Measurements from ENCODE around the gene MYDGF.

Gene MYDGF

DNA sequence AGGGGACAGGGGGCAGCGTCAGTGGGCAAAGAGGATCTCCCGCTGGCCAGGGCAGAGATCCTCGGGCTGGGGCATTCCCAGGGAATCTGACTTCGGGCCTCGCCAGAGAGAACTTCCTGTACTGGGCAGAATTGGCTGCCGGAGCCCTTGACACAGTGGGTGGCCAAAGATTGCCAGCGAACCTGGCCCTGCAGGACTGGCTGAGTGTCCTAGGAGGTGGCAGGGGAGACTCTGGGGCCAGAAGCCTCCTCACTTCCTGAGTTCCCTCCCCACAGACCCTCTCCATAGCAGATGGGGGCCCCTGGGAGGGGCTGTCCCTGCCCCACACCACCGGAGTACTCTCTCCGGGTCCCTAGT, 34.2 kb upstream of the MYDGF start:
- TF ChIP-seq, protein P1, sequence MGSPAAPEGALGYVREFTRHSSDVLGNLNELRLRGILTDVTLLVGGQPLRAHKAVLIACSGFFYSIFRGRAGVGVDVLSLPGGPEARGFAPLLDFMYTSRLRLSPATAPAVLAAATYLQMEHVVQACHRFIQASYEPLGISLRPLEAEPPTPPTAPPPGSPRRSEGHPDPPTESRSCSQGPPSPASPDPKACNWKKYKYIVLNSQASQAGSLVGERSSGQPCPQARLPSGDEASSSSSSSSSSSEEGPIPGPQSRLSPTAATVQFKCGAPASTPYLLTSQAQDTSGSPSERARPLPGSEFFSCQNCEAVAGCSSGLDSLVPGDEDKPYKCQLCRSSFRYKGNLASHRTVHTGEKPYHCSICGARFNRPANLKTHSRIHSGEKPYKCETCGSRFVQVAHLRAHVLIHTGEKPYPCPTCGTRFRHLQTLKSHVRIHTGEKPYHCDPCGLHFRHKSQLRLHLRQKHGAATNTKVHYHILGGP (tag by site-specific recombination; IDR thresholded peaks at IDR 0.05) = no peak
- TF ChIP-seq ZIC2 (tag by site-specific recombination; IDR thresholded peaks at IDR 0.05) (0 out of 2 replicates have a peak, but pooled peaks have one; percentile 8), ZNF302 (tag by site-specific recombination; IDR thresholded peaks at IDR 0.05; ENCODE audit: low read depth) (no peak)
- Histone ChIP-seq H3K36me3 (ENCODE audit: control insufficient read depth in 2 of 2, insufficient read depth in 1 of 2, low read length in 2 of 2) (peaks cover 17 to 60% of the 10 kb centered on the region in 2 experiments; a peak in 2 of 3 replicates), H3K4me3 (ENCODE audit: low read depth, low read length) (no peak overlapping the region), H3K27ac (ENCODE audit: extremely low read depth, low read depth, low read length) (no peak overlapping the region), H3K9me3 (ENCODE audit: control insufficient read depth, insufficient read depth, low read depth, low read length) (no peaks in the 10 kb centered on the region), H3K4me1 (ENCODE audit: control insufficient read depth, insufficient read depth, low read length) (no peaks in the 10 kb centered on the region)
- ChIA-PET CTCF (no interaction called here), POLR2A (no interaction called here)

DNA sequence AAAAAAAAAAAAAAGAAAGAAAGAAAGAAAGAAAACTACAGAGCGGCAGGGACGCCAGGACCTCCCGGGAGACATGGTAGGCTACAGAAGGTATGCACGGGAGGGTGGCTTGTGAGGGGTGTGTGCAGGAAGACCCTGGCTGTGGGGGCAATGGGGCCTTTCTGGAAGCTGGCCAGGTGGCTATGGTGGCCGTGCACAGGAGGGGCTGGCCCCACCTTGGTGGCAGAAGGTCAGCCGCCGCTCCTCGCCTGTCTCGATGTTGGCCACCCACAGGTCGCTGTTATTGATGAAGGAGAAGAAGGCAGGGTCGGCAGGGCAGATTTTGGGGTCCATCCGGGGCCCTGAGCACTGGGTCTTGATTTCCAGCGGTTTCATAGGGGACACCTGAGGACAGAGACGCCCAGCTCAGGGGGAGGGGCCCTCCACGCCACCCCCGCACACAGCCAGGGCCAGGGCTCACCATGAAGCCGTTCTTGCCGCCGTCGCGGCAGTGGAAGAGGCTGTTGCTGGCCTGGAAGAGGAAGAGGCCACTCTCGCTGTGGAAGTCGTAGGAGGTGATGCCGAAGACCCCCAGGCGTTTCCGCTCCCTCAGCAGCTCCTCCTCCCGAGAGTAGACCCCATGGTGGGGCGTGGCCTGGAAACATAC, 33.7 kb upstream of the MYDGF start:
- Histone ChIP-seq H3K9me3 (ENCODE audit: control insufficient read depth, insufficient read depth, low read depth, low read length) (no peaks in the 10 kb centered on the region), H3K27ac (ENCODE audit: extremely low read depth, low read depth, low read length) (no peak overlapping the region), H3K4me3 (ENCODE audit: low read depth, low read length) (no peak overlapping the region), H3K4me1 (ENCODE audit: control insufficient read depth, insufficient read depth, low read length) (no peaks in the 10 kb centered on the region), H3K36me3 (ENCODE audit: control insufficient read depth in 2 of 2, insufficient read depth in 1 of 2, low read length in 2 of 2) (peaks cover 12 to 61% of the 10 kb centered on the region in 2 experiments; a peak in 2 of 3 replicates)
- ChIA-PET CTCF (no interaction called here), POLR2A (no interaction called here)
- no peak for TF ChIP-seq ZNF423 (tag by site-specific recombination; IDR thresholded peaks at IDR 0.05)
- TF ChIP-seq ZNF677 (tag by site-specific recombination; IDR thresholded peaks at IDR 0.05) = no peak
- no peak for TF ChIP-seq SALL2 (tag by site-specific recombination; IDR thresholded peaks at IDR 0.05; ENCODE audit: borderline replicate concordance)
- no peak for TF ChIP-seq GLI2 (tag by site-specific recombination; IDR thresholded peaks at IDR 0.05; ENCODE audit: borderline replicate concordance, low read depth)
- no peak for TF ChIP-seq ZFP37 (tag by site-specific recombination; IDR thresholded peaks at IDR 0.05)
- TF ChIP-seq ZNF121 (tag by site-specific recombination; IDR thresholded peaks at IDR 0.05) = no peak
- no peak for TF ChIP-seq ZBTB8A (tag by site-specific recombination; IDR thresholded peaks at IDR 0.05)
- no peak for TF ChIP-seq ZNF501 (tag by site-specific recombination; IDR thresholded peaks at IDR 0.05)
- no peak for TF ChIP-seq FEZF1 (tag by site-specific recombination; IDR thresholded peaks at IDR 0.05)
- TF ChIP-seq, protein P2, sequence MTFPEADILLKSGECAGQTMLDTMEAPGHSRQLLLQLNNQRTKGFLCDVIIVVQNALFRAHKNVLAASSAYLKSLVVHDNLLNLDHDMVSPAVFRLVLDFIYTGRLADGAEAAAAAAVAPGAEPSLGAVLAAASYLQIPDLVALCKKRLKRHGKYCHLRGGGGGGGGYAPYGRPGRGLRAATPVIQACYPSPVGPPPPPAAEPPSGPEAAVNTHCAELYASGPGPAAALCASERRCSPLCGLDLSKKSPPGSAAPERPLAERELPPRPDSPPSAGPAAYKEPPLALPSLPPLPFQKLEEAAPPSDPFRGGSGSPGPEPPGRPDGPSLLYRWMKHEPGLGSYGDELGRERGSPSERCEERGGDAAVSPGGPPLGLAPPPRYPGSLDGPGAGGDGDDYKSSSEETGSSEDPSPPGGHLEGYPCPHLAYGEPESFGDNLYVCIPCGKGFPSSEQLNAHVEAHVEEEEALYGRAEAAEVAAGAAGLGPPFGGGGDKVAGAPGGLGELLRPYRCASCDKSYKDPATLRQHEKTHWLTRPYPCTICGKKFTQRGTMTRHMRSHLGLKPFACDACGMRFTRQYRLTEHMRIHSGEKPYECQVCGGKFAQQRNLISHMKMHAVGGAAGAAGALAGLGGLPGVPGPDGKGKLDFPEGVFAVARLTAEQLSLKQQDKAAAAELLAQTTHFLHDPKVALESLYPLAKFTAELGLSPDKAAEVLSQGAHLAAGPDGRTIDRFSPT (tag by site-specific recombination; IDR thresholded peaks at IDR 0.05) = no peak
- no peak for TF ChIP-seq SETDB1 (IDR thresholded peaks at IDR 0.05; ENCODE audit: insufficient read length, low read length)
- TF ChIP-seq ZNF140 (tag by site-specific recombination; IDR thresholded peaks at IDR 0.05) = no peak

DNA sequence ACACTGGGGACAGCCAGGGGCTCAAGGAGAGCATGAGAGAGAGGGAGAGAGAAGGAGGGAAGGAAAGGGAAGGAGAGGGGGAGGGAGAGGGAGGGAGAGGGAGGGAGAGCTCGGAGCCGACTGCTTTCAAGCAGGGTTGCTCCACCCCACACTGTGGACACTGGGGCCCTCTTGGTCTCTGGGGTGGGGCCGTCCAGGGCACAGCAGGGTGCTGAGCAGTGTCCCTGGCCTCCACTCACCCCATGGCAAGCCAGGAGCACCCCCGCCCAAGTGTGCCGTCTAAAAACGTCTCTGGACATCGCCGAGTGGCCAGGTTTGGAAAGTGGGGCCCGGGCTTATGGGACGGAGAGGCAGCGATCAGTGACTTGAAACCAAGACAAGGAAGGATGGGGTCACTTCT, 32.6 kb upstream of the MYDGF start:
- no peaks in the 10 kb centered on the region for H3K9me3 ChIP-seq (ENCODE audit: control insufficient read depth, insufficient read depth, low read depth, low read length)
- no peak overlapping the region for H3K4me3 ChIP-seq (ENCODE audit: low read depth, low read length)
- no peaks in the 10 kb centered on the region for H3K4me1 ChIP-seq (ENCODE audit: control insufficient read depth, insufficient read depth, low read length)
- H3K27ac ChIP-seq (ENCODE audit: extremely low read depth, low read depth, low read length) = no peak overlapping the region
- POLR2A ChIA-PET = interaction anchor here (0.5 kb wide), 1 partner anchor 403 kb away, joined by 3 read pairs; no protein-coding TSS in a partner anchor
- CTCF ChIA-PET = no interaction called here
- peaks cover 12 to 68% of the 10 kb centered on the region in 2 experiments; a peak in 2 of 3 replicates for H3K36me3 ChIP-seq (ENCODE audit: control insufficient read depth in 2 of 2, insufficient read depth in 1 of 2, low read length in 2 of 2)
- TF ChIP-seq RBAK (tag by site-specific recombination; IDR thresholded peaks at IDR 0.05) (no peak), ZNF302 (tag by site-specific recombination; IDR thresholded peaks at IDR 0.05; ENCODE audit: low read depth) (no peak), HOXC10 (CRISPR knock-in tag; IDR thresholded peaks at IDR 0.05) (no peak), ZNF10 (tag by site-specific recombination; IDR thresholded peaks at IDR 0.05) (no peak)
- TF ChIP-seq, protein P3, sequence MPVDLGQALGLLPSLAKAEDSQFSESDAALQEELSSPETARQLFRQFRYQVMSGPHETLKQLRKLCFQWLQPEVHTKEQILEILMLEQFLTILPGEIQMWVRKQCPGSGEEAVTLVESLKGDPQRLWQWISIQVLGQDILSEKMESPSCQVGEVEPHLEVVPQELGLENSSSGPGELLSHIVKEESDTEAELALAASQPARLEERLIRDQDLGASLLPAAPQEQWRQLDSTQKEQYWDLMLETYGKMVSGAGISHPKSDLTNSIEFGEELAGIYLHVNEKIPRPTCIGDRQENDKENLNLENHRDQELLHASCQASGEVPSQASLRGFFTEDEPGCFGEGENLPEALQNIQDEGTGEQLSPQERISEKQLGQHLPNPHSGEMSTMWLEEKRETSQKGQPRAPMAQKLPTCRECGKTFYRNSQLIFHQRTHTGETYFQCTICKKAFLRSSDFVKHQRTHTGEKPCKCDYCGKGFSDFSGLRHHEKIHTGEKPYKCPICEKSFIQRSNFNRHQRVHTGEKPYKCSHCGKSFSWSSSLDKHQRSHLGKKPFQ (tag by site-specific recombination; IDR thresholded peaks at IDR 0.05) = no peak
- TF ChIP-seq, protein P4, sequence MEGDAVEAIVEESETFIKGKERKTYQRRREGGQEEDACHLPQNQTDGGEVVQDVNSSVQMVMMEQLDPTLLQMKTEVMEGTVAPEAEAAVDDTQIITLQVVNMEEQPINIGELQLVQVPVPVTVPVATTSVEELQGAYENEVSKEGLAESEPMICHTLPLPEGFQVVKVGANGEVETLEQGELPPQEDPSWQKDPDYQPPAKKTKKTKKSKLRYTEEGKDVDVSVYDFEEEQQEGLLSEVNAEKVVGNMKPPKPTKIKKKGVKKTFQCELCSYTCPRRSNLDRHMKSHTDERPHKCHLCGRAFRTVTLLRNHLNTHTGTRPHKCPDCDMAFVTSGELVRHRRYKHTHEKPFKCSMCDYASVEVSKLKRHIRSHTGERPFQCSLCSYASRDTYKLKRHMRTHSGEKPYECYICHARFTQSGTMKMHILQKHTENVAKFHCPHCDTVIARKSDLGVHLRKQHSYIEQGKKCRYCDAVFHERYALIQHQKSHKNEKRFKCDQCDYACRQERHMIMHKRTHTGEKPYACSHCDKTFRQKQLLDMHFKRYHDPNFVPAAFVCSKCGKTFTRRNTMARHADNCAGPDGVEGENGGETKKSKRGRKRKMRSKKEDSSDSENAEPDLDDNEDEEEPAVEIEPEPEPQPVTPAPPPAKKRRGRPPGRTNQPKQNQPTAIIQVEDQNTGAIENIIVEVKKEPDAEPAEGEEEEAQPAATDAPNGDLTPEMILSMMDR (tag by site-specific recombination; IDR thresholded peaks at IDR 0.05) = no peak
